ENCODE data around the gene FAM153A.
"Not testable (repeated sequence)": the region's sequence is repeated elsewhere in the genome, so short reads cannot be mapped to it uniquely, and the experiment has no call there.

DNA sequence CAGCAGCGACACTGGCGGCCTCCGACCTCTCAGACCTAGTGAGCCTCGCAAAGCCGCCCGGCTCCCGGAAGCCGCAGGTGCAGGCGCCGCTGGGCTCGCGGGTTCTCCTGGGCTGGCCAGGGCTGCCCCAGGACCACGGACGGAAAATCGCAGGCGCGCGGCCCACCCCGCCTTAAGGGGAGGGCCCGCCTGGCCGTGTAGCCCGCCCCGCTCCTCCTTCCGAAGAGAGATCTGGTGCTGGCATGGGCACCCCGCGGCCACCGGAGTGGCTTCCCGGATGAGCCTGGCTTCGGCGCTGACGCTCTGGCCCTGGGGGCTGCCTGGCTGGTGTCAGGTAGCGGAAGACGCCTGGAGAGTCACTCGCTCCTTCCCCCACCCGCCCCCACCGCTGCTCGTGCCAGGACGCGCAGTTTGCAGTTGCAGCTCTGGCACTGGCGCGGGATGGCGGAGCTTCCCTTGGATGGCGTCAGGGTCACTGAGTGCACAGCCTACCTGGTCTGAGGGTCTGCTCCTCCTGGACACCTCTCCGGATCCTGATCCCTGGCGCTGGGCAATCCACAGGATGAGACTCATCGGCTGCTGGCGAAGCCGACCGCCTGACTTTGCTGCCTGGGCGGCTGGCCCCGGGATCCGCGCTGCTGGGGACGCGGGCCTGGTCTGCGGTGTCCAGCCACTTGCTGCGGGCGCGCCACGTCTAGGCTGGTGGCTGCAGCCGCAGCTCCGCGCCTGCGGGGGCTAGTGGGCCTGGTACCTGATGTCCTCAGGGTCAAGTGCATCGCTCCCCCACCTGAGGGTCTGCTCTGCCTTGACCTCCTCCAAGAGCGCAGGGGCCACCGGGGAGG lies at the start of gene FAM153A:
- not testable (repeated sequence) for TF ChIP-seq CTCF (conservative IDR thresholded peaks at IDR 0.05; ENCODE audit: low read length); EZH2phosphoT487 (IDR thresholded peaks at IDR 0.05; ENCODE audit: borderline replicate concordance)
